Lower leg skin (tissue), 4 donors: Measurements from ENCODE around the gene TSPAN7. TPM values are rescaled to one million over a fixed set of nuclear protein-coding genes. Genes with fewer than 3 reads are reported as not detected.

ENCODE experiments used
- DNase-seq, 2 donors: peaks; one replicate each; pipeline ENCODE4 v3.0.0-alpha.2; 2019; ENCODE audit warnings: low spot score in 2 of 2
- H3K4me3 ChIP-seq: fragments of 200-600 bp; sonication (generic); 2 replicates; pipeline ENCODE4 v1.5.1; 2017; ENCODE audit warnings: mild to moderate bottlenecking, low read depth; ENCODE audit not compliant: poor library complexity, severe bottlenecking
- POLR2A ChIP-seq, 2 donors: fragments of 450-650 bp; IDR thresholded peaks; one replicate each; pipeline ENCODE4 v1.6.1; 2016 to 2017; ENCODE audit warnings: antibody characterized with exemption in 2 of 2, mild to moderate bottlenecking in 1 of 2, moderate library complexity in 1 of 2
- WGBS, 2 donors: methylation state at CpG; one replicate each; pipeline ENCODE4 v1.1.5; 2018; 5-methylcytosine and 5-hydroxymethylcytosine counted together
- intact Hi-C: fragments of 100-400 bp; cut with DNase I; formaldehyde crosslinking; loops from one replicate; pipeline ENCODE4 v1.15.0; 2023; ENCODE audit warnings: low total_unique reads
- total RNA-seq, 4 donors: library from RNA; depleted of rRNA; stranded (reverse); fragments of >200 nt; gene quantifications; one replicate each; pipeline ENCODE4 v1.1.0, GENCODE V29; 2016
- TF ChIP-seq, protein P1 (sequence below), 3 donors: fragments of 450-650 bp; IDR thresholded peaks; one replicate each; pipeline ENCODE4 v1.5.1; 2016; ENCODE audit warnings: antibody characterized with exemption in 3 of 3, mild to moderate bottlenecking in 3 of 3, moderate library complexity in 2 of 3

The TSPAN7 gene
- total RNA-seq, 4 donors from 2014 or later, result 7.0 to 31.3 (median 14.4) TPM

- DNase-seq, result no peak
- whole genome bisulfite sequencing, 2 donors, result 53 to 70% methylated on average over 4 of the region's 4 CpGs
- no peak overlapping the region for H3K4me3 ChIP-seq
- TF ChIP-seq POLR2A (IDR thresholded peaks at IDR 0.05), result no peak
- TF ChIP-seq, protein P1, sequence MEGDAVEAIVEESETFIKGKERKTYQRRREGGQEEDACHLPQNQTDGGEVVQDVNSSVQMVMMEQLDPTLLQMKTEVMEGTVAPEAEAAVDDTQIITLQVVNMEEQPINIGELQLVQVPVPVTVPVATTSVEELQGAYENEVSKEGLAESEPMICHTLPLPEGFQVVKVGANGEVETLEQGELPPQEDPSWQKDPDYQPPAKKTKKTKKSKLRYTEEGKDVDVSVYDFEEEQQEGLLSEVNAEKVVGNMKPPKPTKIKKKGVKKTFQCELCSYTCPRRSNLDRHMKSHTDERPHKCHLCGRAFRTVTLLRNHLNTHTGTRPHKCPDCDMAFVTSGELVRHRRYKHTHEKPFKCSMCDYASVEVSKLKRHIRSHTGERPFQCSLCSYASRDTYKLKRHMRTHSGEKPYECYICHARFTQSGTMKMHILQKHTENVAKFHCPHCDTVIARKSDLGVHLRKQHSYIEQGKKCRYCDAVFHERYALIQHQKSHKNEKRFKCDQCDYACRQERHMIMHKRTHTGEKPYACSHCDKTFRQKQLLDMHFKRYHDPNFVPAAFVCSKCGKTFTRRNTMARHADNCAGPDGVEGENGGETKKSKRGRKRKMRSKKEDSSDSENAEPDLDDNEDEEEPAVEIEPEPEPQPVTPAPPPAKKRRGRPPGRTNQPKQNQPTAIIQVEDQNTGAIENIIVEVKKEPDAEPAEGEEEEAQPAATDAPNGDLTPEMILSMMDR (IDR thresholded peaks at IDR 0.05), result no peak
- intact Hi-C loops, result no loop called here
Measured at GRCh38 chrX:38612281-38612680, 50.9 kb downstream of the TSPAN7 start.

GRCh38 chrX:38614485-38614884, 53.1 kb downstream of the TSPAN7 start:
- H3K4me3 ChIP-seq, result no peak overlapping the region
- intact Hi-C loops, result no loop called here
- 78 to 88% methylated on average over 2 of the region's 2 CpGs for WGBS, 2 donors
- no peak for DNase-seq
- TF ChIP-seq, protein P1 (IDR thresholded peaks at IDR 0.05), result no peak
- TF ChIP-seq POLR2A (IDR thresholded peaks at IDR 0.05), result no peak

DNA sequence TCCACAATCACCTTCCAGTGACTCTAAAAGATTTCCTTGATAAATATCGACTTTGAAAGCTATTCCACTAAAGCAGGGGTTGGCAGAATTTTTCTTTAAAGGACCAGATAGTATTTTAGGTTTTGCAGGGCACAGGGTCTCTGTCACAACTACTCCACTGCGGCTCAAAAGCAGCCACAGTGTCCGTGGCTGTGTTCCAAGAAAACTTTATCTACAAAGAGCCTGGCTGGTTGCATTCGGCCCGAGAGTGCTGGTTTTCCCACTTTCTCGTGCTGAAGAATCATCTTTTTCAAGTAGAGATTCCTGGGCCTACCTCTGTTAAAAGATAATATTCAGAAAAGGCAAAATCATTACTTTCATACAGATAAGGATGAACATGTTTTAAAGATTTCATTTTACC, 55.6 kb downstream of the TSPAN7 start:
- TF ChIP-seq POLR2A (IDR thresholded peaks at IDR 0.05), result no peak
- TF ChIP-seq, protein P1 (IDR thresholded peaks at IDR 0.05), result no peak
- DNase-seq, result no peak
- intact Hi-C loops, result no loop called here
- H3K4me3 ChIP-seq, result no peak overlapping the region
- 65 to 69% methylated on average over 6 of the region's 6 CpGs for WGBS, 2 donors

- intact Hi-C loops, result no loop called here
- WGBS, 2 donors, result 58 to 76% methylated on average over 5 of the region's 5 CpGs
- DNase-seq, result no peak
- no peak for TF ChIP-seq POLR2A (IDR thresholded peaks at IDR 0.05)
- TF ChIP-seq, protein P1 (IDR thresholded peaks at IDR 0.05), result no peak
- H3K4me3 ChIP-seq, result no peak overlapping the region
Measured at GRCh38 chrX:38618180-38618579, 56.8 kb downstream of the TSPAN7 start.

- intact Hi-C loops, result no loop called here
- WGBS, 2 donors, result 59 to 66% methylated on average over 4 of the region's 4 CpGs
- TF ChIP-seq POLR2A (IDR thresholded peaks at IDR 0.05), result no peak
- DNase-seq, result no peak
- H3K4me3 ChIP-seq, result no peak overlapping the region
Measured at GRCh38 chrX:38620623-38621022, 59.3 kb downstream of the TSPAN7 start.

DNA sequence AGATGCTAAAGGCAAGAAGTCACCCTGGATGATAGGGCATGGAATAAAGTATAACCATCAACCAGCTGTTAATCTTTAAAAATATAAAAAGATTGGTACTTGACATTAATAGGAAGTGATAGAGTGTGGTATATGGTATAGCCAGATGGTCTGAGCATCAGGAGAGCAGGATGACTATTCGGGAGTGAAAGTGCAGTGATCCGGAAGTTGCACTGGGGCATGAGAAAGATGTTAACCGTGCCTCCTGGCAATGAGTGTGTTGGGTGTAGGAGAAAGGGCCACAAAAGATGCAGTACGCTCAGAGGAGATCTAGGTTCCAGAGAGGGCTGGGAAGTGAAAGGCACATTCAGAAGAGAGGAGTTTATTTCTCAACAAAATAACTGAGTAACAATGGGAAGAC, 65.0 kb downstream of the TSPAN7 start:
- no peak overlapping the region for H3K4me3 ChIP-seq
- TF ChIP-seq POLR2A (IDR thresholded peaks at IDR 0.05), result no peak
- TF ChIP-seq, protein P1 (IDR thresholded peaks at IDR 0.05), result no peak
- intact Hi-C loops, result no loop called here
- DNase-seq, result no peak
- 73 to 96% methylated on average over 4 of the region's 4 CpGs for WGBS, 2 donors
